Spleen (tissue), 7 donors: ENCODE data around the gene CCDC69.
A peak's percentile ranks its signal among the peaks of the same experiment; 100 is the strongest.

Source experiments
- POLR2AphosphoS5 ChIP-seq, 3 donors: sonication (generic); formaldehyde crosslinking; IDR thresholded peaks; one replicate each; pipeline ENCODE4 v1.5.1; 2017; ENCODE audit warnings: antibody characterized with exemption in 3 of 3
- TF ChIP-seq, protein P1 (sequence below), 11 experiments: fragments of 200-600 bp in 7 of 11; fragments of 450-650 bp in 4 of 11; sonication (generic) in 4 of 11; IDR thresholded peaks in 8 of 11; conservative IDR thresholded peaks in 3 of 11; 1 replicate in 7 of 11; 2 replicates in 4 of 11; pipeline versions ENCODE4 v1.4.0 to v1.8.0; 2016 to 2021; ENCODE audit warnings: antibody characterized with exemption in 11 of 11, inconsistent platforms in 4 of 11, mild to moderate bottlenecking in 1 of 11
- donor health status: DM: no; HTN: no; CAD: no; lungs with moderate emphysema.
- donor health status: DM: no; HTN: no; CAD: no.
- donor health status: DM: no; HTN: no; CAD: no.

DNA sequence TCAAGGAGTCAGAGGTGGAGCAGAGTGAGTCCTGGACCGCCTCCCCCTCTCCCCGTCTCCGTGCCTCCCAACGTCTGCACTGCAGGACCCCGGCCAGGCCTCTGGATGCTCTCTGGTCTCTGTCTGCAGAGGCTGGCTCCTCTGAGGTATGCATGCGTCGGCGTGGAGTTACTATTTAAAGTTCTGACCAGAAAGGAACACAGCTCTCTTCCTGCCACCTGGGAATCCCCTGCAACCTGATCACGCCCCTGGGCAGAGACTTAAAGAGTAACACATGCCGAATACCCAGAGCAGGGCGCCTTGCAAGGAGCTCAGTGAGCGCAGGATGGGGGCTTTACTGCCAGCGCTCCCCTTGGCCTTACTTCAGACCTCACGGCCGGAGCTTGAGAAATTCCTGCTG lies 82.4 kb downstream of the CCDC69 start:
- TF ChIP-seq, protein P1, sequence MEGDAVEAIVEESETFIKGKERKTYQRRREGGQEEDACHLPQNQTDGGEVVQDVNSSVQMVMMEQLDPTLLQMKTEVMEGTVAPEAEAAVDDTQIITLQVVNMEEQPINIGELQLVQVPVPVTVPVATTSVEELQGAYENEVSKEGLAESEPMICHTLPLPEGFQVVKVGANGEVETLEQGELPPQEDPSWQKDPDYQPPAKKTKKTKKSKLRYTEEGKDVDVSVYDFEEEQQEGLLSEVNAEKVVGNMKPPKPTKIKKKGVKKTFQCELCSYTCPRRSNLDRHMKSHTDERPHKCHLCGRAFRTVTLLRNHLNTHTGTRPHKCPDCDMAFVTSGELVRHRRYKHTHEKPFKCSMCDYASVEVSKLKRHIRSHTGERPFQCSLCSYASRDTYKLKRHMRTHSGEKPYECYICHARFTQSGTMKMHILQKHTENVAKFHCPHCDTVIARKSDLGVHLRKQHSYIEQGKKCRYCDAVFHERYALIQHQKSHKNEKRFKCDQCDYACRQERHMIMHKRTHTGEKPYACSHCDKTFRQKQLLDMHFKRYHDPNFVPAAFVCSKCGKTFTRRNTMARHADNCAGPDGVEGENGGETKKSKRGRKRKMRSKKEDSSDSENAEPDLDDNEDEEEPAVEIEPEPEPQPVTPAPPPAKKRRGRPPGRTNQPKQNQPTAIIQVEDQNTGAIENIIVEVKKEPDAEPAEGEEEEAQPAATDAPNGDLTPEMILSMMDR (IDR thresholded peaks at IDR 0.05 in 8 of 11, conservative IDR thresholded peaks at IDR 0.05 in 3 of 11) = no peak
- TF ChIP-seq POLR2AphosphoS5 (IDR thresholded peaks at IDR 0.05) = peak; percentile 52 to 79 (median 77)
